Liver (tissue), 3 donors: ENCODE data around the gene TESK2.

ENCODE experiments used
- NR2F2 ChIP-seq: IDR thresholded peaks from 2 replicates; pipeline ENCODE4 v1.6.1; 2016; ENCODE audit warnings: antibody characterized with exemption
- RAD21 ChIP-seq, 2 donors: IDR thresholded peaks; 2 replicates each; pipeline ENCODE4 v1.6.1; 2016; ENCODE audit warnings: antibody characterized with exemption in 2 of 2, mild to moderate bottlenecking in 2 of 2
- SP1 ChIP-seq: IDR thresholded peaks from 2 replicates; pipeline ENCODE4 v1.6.1; 2018; ENCODE audit warnings: antibody characterized with exemption, mild to moderate bottlenecking
- TAF1 ChIP-seq: conservative IDR thresholded peaks from 2 replicates; pipeline ENCODE4 v1.6.1; 2016; ENCODE audit warnings: antibody characterized with exemption, mild to moderate bottlenecking
- YY1 ChIP-seq: IDR thresholded peaks from 2 replicates; pipeline ENCODE4 v1.6.1; 2016; ENCODE audit warnings: antibody characterized with exemption, mild to moderate bottlenecking
- TF ChIP-seq, protein P1 (sequence below): fragments of 150-350 bp; IDR thresholded peaks from 2 replicates; pipeline ENCODE4 v1.5.1; 2017; ENCODE audit warnings: improper control_type of control experiment, low read depth, low read length; ENCODE audit not compliant: missing input control
- TF ChIP-seq, protein P2 (sequence below): IDR thresholded peaks from 2 replicates; pipeline ENCODE4 v1.6.1; 2016; ENCODE audit warnings: antibody characterized with exemption, mild to moderate bottlenecking
- donor health status: healthy.
- donor health status: healthy.

DNA sequence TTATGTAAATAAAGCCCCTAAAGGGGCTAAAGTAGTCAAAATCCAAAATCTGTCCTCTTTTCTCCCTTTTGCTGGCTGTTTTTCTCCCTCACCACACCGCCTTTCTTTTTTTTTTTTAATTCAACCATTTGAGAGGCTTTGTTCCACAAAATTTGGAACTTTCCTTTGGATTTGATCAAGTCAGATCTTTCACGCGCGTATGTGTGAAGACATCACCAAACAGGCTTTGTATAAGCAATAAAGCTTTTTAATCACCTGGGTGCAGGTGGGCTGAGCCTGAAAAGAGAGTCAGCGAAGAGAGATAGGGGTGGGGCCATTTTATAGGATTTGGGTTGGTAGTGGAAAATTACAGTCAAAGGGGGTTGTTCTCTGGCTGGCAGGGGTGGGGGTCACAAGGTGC lies 169.5 kb downstream of the TESK2 start:
- TF ChIP-seq, protein P1, sequence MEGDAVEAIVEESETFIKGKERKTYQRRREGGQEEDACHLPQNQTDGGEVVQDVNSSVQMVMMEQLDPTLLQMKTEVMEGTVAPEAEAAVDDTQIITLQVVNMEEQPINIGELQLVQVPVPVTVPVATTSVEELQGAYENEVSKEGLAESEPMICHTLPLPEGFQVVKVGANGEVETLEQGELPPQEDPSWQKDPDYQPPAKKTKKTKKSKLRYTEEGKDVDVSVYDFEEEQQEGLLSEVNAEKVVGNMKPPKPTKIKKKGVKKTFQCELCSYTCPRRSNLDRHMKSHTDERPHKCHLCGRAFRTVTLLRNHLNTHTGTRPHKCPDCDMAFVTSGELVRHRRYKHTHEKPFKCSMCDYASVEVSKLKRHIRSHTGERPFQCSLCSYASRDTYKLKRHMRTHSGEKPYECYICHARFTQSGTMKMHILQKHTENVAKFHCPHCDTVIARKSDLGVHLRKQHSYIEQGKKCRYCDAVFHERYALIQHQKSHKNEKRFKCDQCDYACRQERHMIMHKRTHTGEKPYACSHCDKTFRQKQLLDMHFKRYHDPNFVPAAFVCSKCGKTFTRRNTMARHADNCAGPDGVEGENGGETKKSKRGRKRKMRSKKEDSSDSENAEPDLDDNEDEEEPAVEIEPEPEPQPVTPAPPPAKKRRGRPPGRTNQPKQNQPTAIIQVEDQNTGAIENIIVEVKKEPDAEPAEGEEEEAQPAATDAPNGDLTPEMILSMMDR = no peak
- TF ChIP-seq RAD21 (IDR thresholded peaks at IDR 0.05) (no peak), NR2F2 (no peak), SP1 (no peak), YY1 (no peak), TAF1 (no peak)
- TF ChIP-seq, protein P2, sequence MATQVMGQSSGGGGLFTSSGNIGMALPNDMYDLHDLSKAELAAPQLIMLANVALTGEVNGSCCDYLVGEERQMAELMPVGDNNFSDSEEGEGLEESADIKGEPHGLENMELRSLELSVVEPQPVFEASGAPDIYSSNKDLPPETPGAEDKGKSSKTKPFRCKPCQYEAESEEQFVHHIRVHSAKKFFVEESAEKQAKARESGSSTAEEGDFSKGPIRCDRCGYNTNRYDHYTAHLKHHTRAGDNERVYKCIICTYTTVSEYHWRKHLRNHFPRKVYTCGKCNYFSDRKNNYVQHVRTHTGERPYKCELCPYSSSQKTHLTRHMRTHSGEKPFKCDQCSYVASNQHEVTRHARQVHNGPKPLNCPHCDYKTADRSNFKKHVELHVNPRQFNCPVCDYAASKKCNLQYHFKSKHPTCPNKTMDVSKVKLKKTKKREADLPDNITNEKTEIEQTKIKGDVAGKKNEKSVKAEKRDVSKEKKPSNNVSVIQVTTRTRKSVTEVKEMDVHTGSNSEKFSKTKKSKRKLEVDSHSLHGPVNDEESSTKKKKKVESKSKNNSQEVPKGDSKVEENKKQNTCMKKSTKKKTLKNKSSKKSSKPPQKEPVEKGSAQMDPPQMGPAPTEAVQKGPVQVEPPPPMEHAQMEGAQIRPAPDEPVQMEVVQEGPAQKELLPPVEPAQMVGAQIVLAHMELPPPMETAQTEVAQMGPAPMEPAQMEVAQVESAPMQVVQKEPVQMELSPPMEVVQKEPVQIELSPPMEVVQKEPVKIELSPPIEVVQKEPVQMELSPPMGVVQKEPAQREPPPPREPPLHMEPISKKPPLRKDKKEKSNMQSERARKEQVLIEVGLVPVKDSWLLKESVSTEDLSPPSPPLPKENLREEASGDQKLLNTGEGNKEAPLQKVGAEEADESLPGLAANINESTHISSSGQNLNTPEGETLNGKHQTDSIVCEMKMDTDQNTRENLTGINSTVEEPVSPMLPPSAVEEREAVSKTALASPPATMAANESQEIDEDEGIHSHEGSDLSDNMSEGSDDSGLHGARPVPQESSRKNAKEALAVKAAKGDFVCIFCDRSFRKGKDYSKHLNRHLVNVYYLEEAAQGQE = no peak
